K562 (cell line): Measurements from ENCODE around the gene YPEL3. TPM values are rescaled to one million over a fixed set of nuclear protein-coding genes. Genes with fewer than 3 reads are reported as not detected.

Experiments
- BHLHE40 ChIP-seq: IDR thresholded peaks from 2 replicates; pipeline ENCODE4 v1.6.1; 2011; ENCODE audit warnings: low read length, improper control_type of control experiment
- SMC3 ChIP-seq: conservative IDR thresholded peaks from 2 replicates; pipeline ENCODE4 v1.6.1; 2011; ENCODE audit warnings: low read depth, low read length, improper control_type of control experiment; ENCODE audit not compliant: insufficient read depth
- polyA plus RNA-seq, 8 experiments: library from polyadenylated mRNA; depleted of rRNA in 4 of 8; stranded (reverse) in 5 of 8; unstranded in 3 of 8; fragments of >200 nt; fragmentation: Nextera tagmentation in 2 of 8; fragmentation: Illumina TruSeq in 1 of 8; extraction: Ambion mirVana in 2 of 8; extraction: Trizol in 1 of 8; gene quantifications; 2 replicates each; pipeline versions ENCODE4 v1.2.1 to v1.2.3, GENCODE V29; 2011 to 2014; ENCODE audit warnings: inconsistent platforms in 1 of 8, missing spikeins in 1 of 8
- total RNA-seq, 7 experiments: library from RNA; depleted of rRNA in 6 of 7; stranded (reverse); fragments of >200 nt in 6 of 7; fragmentation: Illumina TruSeq in 2 of 7; extraction: Trizol in 2 of 7; gene quantifications; 2 replicates each; pipeline versions ENCODE4 v1.2.1 to v1.2.3, GENCODE V29; 2011 to 2021; ENCODE audit warnings: low replicate concordance in 1 of 7
- TF ChIP-seq, protein P1 (sequence below), 2 experiments: fragments of 450-650 bp; formaldehyde crosslinking in 1 of 2; IDR thresholded peaks; 2 replicates each; pipeline versions ENCODE4 v1.4.0 to v1.6.1; 2014 to 2020; ENCODE audit warnings: mild to moderate bottlenecking in 2 of 2, borderline replicate concordance in 1 of 2, low read depth in 1 of 2

The YPEL3 gene
- total and polyA plus RNA-seq, 9 of the 15 experiments (the other 6 are each of a cell fraction or from before 2014, with no cell fraction given), result 0.41 to 15.0 (median 2.9) TPM

DNA sequence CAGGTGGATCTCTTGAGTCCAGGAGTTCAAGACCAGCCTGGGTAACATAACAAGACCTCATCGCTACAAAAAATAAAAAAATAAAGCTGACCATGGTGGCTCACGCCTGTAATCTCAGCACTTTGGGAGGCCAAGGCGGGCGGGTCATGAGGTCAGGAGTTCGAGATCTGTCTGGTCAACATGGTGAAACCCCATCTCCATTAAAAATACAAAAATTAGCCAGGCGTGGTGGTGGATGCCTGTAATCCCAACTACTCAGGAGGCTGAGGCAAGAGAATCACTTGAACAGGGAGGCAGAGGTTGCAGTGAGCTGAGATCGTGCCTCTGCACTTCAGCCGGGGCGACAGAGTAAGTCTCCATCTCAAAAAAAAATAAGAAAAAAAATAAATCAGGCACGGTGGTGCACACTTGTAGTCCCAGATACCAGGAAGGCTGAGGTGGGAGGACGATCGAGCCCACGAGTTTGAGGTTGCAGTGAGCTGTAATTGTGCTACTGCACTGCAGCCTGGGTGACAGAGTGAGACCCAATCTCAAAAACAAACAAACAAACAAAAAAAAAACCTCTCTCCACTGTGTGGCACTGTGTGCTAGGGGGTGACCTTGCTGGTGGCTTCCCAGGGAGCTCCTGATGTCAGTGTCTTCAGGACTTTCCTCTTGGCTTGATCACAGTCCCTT is 46.8 kb upstream of the YPEL3 start (continued):
- TF ChIP-seq, protein P1, sequence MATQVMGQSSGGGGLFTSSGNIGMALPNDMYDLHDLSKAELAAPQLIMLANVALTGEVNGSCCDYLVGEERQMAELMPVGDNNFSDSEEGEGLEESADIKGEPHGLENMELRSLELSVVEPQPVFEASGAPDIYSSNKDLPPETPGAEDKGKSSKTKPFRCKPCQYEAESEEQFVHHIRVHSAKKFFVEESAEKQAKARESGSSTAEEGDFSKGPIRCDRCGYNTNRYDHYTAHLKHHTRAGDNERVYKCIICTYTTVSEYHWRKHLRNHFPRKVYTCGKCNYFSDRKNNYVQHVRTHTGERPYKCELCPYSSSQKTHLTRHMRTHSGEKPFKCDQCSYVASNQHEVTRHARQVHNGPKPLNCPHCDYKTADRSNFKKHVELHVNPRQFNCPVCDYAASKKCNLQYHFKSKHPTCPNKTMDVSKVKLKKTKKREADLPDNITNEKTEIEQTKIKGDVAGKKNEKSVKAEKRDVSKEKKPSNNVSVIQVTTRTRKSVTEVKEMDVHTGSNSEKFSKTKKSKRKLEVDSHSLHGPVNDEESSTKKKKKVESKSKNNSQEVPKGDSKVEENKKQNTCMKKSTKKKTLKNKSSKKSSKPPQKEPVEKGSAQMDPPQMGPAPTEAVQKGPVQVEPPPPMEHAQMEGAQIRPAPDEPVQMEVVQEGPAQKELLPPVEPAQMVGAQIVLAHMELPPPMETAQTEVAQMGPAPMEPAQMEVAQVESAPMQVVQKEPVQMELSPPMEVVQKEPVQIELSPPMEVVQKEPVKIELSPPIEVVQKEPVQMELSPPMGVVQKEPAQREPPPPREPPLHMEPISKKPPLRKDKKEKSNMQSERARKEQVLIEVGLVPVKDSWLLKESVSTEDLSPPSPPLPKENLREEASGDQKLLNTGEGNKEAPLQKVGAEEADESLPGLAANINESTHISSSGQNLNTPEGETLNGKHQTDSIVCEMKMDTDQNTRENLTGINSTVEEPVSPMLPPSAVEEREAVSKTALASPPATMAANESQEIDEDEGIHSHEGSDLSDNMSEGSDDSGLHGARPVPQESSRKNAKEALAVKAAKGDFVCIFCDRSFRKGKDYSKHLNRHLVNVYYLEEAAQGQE (IDR thresholded peaks at IDR 0.05; ENCODE audit: borderline replicate concordance), result peak; percentile 60; the same call in 1 of the 2 replicates
- TF ChIP-seq, protein P1 (CRISPR knock-in tag; IDR thresholded peaks at IDR 0.05; ENCODE audit: low read depth), result no peak
- TF ChIP-seq SMC3 (0 out of 2 replicates have a peak, but pooled peaks have one; percentile 32), BHLHE40 (no peak)
